Neural progenitor cell (in vitro differentiated cells): ENCODE measurements around the gene GCNA.

ENCODE experiments used
- CTCF ChIP-seq: fragments of 200-600 bp; sonication (generic); IDR thresholded peaks from 2 replicates; pipeline ENCODE4 v1.5.1; 2017; ENCODE audit warnings: antibody characterized with exemption, mild to moderate bottlenecking
- EZH2 ChIP-seq: fragments of 200-600 bp; sonication (generic); IDR thresholded peaks from 2 replicates; pipeline ENCODE4 v1.6.1; 2017; ENCODE audit warnings: antibody characterized with exemption, mild to moderate bottlenecking, moderate library complexity
- EZH2phosphoT487 ChIP-seq: fragments of 200-600 bp; sonication (generic); IDR thresholded peaks from 2 replicates; pipeline ENCODE4 v1.6.1; 2017; ENCODE audit warnings: antibody characterized with exemption

DNA sequence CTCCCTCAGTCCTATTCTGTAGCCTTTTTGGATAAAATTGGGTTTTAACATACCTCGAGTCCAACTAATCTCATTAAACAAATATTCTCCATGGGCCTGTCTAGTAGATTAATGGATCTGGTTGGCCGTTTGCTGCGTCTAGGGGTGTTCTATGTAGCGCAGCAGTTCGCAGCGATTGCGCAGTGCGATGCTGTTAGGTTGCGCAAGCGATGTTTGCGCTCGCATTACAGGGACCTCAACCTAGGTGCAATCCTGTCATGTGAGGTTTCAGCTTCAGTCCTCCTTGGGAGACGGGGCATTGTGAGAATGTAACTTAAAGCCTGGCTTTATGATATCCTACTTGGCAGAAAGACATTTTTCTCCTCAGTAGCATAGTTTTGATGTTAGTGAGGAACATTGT is 31.4 kb upstream of the GCNA start:
- TF ChIP-seq CTCF (no peak), EZH2phosphoT487 (no peak), EZH2 (no peak)
